ENCODE results near the gene UQCRH. TPM values are rescaled to one million over a fixed set of nuclear protein-coding genes. Genes with fewer than 3 reads are reported as not detected.
"Not testable (repeated sequence)": the region's sequence is repeated elsewhere in the genome, so short reads cannot be mapped to it uniquely, and the experiment has no call there.

The UQCRH gene
- total RNA-seq, 1 donor from 2014 or later: 353 TPM

DNA sequence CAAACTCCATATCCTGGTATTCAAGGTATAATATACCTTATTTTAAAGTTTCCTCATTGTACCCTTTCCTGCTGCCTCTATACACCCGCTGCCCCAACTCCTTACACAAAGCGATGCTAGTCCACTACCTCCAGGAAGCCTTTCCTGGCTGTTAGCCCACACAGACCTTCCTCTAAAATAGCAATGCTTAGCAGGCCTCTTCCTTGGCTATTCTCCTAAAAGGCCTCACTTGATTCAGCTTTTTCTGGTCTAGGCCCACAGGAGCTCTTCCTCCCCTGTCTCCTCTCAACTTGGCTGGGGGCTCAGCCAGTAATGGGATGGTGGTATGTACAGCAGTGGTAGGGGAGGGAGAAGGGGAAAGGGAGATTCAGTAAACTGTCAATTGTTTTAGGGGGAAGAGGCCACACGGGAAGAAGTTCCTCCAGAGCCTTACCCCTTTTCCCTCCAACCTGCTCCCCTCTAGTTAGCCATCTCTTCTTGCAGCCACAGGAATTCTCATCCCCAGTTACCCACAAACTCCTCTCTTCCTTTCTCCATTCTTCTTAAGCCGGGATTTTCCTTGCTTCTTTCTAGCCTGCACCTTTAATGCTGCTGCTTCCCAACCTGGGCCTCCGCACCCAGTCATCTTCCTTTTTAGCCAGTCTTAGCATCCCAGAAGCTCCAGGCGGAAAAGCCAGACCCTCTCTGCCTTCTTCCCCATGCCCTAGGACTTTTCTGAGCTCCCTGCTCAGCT lies 2.7 kb upstream of the UQCRH start:
- peak; percentile 19 for DNase-seq

DNA sequence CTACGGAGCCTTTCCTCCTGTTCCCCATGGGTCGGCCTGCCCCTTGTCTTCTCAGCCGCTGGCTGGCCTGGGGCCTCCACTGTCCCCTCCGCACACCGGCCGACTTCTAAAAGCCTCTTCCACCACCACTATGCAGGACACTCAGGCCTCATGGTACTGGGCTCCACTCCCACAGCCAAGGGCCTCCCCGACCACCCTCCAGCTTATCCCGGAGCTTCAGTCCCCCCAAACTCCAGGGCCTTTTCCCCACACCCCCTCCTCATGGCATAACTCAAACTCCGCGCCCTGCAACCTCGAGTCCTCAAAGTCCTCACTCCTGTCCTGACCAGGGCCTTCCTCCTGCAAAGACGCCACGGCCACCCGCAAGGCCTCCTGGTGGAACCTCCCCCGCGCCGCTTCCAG lies 2.1 kb upstream of the UQCRH start:
- DNase-seq: no peak

DNA sequence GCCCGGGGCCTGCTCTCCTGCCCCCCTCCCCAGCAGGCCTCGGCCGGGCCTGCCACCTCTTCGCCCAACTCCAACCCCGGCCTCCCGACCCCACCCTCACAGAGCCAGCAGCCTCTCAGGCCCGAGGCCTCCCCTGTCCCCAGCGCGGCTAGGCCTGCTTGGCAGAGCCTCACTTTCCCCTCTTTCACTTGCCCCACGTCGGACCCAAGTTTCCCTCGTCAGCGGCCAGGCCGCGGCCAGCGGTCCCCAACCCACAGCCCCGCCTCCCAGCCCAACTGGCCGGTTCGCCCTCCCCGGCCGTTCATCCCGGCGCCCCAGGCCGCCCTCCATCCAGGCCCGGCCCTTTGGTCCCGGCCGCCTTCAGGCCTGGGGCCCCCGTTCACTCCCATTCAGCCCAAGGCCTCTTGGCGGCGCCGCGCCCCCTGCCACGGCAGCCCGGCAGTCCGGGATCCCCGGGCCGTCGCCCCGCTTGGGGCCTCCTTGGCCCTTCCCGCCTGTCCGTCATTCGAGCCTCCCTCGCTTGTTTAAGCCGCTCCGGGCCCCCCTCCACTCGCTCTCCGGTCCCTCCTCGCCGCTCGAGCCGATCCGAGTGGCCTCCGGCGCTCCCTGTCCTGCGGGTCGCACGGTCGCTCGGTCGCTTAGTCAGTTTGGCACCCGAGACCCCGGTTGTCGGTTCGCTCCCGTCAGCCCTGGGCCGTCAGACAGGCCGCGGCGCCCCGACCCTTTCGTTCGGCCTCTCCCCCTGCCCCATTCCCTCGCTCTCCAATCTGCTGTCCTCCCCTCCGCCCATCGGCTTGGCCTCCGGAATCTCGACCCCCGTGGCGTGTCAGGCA lies 1.5 kb upstream of the UQCRH start:
- no peak for DNase-seq

DNA sequence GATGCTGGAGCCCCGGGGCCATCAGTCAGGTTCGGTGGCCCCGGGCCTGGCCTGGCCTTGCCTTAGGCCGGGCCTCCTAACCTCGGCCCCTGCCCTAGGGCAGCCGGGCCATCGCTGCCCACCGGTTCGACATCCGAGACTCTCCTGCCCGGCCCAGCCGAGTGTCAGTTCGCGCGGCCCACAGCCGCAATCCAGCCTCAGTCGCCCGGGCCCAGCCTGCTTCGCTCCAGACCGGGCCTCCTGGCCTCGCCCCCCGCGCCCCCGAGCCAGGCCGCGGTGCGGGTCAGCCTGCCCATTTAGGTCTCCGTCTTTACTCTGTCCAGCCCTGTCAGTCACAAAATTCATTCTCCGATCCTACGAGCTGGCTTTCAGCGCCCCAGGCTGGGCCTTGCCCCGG lies 859 bp upstream of the UQCRH start:
- no peak for DNase-seq

DNA sequence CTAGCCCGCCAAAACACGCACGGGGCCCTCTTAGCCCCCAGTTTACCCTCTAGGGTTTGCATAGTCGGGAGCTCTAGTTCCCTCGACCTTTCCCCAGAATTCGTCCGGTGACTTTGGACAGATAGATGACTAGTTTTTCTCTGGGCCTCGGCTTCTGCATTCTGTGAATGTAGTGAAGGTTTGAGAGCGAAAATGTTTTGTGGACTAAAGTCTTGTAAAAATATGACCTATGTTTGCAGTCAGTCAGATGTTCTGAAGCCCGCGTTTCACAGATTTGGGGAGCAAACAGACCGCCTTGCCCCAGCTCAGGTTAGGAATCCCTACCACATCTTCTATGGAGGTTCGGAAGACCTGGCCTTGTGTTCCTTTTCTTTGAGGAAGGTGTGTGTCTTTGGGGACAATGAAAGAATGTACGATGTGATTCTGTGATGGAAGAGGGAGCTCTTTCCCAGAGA lies 401 bp downstream of the UQCRH start:
- DNase-seq: no peak

DNA sequence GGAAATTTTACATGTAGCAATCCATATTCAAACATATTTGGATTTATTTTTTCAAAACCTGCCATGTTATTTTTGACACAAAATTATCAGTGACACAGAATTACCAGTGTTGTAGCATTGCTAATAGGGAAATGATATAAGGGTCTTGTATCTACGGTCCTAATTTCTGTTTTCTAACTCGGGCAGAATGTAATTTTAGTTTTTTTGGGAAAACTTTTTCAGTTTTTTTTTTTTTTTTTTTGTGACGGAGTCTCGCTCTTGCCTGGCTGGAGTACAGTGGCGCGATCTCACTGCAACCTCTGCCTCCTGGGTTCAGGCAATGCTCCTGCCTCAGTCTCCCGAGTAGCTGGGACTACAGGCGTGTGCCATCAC lies 2.6 kb downstream of the UQCRH start:
- DNase-seq: no peak

DNA sequence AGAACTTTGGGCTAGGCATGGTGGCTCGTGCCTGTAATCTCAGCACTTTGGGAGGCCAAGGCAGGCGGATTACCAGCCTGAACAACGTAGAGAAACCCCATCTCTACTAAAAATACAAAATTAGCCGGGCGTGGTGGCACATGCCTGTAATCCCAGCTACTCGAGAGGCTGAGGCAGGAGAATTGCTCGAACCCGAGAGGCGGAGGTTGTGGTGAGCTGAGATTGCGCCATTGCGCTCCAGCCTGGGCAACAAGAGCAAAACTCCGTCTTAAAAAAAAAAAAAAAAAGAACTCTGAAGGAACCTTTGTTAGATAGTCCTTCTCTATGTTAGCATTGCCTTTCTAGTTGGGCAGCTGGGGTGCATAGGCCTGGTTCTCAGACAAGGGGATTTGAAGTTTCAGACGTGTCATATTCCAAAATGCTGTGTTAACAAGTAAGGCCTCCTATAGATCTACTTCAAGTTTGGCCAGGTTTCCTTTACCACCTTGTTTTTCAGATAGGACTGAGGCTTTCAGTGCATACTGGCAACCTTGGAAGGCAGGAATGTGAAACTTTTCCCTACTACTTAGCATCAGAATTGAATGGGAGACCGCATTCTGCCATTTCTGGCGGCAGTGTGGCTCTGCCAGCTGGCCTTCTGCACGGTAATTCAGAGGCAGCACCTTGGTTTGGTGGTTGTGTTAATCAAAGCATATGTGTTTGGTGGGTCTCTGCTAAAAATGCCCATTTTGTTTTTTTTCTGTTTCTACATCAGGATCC lies 6.1 kb downstream of the UQCRH start:
- DNase-seq: no peak

DNA sequence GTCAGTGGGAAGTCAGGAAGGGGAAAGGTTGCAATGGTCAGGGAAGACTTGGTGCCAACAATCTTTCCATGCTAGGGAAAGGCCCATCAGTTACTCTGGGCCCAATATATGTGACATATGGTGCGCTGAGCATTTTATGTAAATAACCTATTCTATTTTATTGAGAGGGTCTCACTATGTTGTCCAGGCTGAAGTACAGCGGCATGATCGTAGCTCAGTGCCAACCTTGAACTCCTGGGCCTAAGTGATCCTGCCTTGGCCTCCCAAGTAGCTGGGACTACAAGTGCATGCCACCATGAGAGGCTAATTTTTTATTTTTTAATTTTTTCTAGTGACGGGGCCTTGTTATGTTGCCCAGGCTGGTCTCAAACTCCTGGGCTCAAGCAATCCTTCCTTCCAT lies 6.8 kb downstream of the UQCRH start:
- DNase-seq: no peak

DNA sequence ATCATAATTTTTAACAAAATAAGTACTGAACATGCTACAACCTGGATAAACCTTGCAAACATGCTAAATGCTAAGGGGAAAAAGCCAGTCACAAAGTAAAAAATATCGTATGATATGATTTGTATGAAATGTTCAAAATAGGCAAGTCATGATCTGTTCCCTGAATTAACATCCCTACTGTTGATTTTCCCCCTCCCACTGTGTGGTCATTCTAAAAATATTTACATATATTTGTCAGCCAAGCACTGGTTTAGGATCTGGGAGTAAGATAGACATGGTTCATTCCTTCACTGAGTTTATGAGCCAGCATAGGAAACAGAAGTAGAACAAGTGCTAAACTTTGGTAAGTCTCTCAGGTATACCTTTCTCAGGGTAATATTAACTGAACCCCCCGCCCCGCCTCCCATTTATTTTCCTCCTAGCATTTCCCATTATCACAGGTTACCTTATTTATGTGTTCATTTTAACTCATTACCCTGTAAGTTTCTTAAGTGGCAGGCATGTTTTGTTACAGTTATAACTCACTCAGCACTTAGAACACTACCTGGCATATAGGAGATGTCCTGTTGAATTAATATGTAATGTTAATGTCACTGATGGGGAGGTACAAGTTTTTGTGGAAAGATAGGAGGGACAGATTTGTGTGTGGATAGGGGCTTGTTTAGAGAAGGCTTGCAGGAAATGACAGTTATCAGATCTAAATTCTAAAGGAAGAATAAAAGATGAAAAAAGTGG lies 12.3 kb downstream of the UQCRH start:
- no peak for DNase-seq

DNA sequence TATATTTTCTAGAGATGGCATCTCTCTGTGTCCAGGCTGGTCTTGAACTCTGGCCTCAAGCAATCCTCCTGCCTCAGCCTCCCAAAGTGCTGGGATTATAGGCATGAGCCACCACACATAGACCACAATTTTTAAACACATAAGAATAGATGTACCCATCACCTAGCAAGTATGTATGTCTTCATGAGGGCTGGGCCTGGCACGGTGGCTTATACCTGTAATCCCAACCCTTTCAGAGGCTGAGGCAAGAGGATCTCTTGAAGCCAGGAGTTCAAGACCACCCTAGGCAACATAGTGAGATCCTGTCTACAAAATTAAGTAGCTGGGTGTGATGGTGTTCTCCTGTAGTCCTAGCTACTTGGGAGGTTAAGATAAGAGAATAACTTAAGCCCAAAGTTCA lies 13.8 kb downstream of the UQCRH start:
- DNase-seq: no peak

DNA sequence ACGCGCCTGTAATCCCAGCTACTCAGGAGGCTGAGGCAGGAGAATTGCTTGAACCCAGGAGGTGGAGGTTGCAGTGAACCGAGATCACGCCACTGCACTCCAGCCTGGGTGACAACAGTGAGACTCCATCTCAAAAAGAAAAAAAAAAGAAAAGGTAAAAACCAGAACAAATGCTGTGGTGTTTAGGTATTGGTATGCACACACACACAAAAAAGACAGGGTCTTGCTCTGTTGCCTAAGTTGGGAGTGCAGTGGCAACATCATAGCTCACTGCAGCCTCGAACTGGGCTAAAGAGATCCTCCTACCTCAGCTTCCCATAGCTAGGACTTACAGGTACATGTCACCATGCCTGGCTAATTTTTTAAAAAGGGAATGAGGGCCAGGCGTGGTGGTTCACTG lies 15.8 kb downstream of the UQCRH start:
- not testable (repeated sequence) for DNase-seq

DNA sequence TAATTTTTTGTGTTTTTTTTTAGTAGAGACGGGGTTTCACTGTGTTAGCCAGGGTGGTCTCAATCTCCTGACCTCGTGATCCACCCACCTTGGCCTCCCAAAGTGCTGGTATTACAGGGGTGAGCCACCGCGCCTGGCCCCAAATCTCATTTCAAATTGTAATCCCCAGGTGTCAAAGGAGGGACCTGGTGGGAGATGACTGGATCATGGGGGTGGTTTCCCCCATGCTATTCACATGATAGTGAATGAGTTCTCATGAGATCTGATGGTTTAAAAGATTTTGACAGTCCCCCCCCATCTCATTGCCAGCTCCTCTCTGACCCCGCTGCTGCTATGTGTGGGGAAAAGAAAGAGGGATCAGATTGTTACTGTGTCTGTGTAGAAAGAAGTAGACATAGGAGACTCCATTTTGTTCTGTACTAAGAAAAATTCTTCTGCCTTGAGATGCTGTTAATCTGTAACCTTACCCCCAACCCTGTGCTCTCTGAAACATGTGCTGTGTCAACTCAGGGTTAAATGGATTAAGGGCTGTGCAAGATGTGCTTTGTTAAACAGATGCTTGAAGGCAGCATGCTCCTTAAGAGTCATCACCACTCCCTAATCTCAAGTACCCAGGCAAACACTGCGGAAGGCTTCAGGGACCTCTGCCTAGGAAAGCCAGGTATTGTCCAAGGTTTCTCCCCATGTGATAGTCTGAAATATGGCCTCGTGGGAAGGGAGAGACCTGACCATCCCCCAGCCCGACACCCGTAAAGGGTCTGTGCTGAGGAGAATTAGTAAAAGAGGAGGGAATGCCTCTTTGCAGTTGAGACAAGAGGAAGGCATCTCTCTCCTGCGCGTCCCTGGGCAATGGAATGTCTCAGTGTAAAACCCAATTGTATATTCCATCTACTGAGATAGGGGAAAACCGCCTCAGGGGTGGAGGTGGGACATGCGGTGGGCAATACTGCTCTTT lies 16.7 kb downstream of the UQCRH start:
- not testable (repeated sequence) for DNase-seq

DNA sequence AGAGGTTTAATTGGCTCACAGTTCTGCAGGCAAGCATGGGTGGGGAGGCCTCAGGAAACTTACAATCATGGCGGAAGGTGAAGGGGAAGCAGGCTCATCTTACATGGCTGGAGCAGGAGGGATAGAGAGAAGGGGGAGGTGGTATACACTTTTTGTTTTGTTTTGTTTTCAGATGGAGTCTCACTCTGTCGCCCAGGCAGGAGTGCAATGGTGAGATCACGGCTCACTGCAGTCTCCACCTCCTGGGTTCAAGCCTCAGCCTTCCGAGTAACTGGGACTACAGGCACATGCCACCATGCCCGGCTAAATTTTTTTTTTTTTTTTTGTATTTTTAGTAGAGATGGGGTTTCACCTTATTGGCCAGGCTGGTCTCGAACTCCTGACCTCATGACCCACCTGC lies 18.7 kb downstream of the UQCRH start:
- not testable (repeated sequence) for DNase-seq

DNA sequence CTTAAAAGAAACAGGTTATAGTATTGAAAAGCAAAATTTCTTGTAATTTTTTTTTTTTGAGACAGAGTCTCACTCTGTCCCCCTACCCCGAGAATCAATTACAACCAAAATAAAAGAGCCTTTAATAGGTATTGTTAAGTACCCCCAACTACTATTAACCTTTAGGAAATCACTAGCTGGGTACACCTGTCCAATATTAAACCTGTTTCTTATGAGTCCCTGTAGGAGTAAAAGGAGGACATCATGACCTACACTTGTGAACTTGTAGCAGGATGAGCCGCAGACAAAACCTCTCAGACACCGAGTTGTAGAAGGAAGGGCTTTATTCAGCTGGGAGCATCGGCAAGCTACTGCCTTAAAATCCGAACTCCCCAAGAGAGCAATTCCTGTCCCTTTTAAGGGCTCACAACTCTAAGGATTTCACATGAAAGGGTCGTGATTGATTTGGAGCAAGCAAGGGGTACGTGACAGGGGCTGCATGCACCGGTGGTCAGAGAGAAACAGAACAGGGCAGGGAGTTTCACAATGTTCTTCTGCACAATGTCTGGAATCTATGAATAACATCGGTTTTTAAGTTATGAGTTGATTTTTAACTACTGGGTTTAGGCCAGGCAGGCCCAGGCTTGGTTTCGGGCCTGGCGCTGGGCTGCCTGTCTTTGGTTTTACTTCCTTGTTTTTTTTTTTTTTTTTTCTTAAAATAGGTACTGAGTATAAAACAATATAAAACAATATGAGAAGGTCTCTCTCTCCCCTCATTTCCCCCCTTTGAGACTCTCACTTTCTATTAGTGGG lies 22.0 kb downstream of the UQCRH start:
- not testable (repeated sequence) for DNase-seq

DNA sequence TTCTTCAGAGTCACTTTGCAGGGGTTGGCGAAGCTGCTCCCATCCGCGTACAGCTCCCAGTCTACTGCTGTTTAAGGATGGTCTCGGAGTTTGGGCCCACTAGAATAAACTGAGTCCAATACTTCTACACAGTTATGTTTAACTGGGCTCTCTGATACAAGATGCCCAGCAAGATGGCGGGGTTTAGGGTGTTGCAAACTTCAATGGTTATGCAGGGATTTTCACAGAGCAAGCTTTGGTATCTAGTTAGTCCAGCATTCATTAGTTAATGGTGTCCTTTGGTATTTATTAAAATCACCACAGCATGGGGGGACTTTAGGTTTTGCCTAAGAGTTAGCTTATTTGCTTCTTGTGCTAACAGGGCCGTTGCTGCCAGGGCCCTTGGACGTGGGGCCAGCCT lies 24.7 kb downstream of the UQCRH start:
- not testable (repeated sequence) for DNase-seq

DNA sequence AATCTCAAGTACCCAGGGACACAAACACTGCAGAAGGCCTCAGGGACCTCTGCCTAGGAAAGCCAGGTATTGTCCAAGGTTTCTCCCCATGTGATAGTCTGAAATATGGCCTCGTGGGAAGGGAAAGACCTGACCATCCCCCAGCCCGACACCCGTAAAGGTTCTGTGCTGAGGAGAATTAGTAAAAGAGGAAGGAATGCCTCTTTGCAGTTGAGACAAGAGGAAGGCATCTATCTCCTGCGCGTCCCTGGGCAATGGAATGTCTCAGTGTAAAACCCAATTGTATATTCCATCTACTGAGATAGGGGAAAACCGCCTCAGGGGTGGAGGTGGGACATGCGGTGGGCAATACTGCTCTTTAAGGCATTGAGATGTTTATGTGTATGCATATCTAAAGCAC lies 26.3 kb downstream of the UQCRH start:
- not testable (repeated sequence) for DNase-seq

DNA sequence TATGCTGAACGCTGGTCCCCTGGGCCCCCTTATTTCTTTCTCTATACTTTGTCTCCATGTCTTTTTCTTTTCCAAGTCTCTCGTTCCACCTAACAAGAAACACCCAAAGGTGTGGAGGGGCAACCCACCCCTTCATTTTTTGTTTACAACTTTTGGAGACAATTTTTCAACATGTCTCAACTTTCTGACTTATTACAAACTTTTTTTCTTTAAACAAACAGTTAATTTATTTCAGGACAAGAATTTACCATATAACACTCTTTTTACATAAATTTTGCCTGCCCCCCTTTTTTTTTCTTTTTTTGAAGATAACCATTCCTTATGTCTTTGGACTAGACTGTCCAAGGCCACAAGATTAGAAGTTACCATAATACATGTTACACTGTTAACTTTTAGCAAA lies 26.9 kb downstream of the UQCRH start:
- not testable (repeated sequence) for DNase-seq

DNA sequence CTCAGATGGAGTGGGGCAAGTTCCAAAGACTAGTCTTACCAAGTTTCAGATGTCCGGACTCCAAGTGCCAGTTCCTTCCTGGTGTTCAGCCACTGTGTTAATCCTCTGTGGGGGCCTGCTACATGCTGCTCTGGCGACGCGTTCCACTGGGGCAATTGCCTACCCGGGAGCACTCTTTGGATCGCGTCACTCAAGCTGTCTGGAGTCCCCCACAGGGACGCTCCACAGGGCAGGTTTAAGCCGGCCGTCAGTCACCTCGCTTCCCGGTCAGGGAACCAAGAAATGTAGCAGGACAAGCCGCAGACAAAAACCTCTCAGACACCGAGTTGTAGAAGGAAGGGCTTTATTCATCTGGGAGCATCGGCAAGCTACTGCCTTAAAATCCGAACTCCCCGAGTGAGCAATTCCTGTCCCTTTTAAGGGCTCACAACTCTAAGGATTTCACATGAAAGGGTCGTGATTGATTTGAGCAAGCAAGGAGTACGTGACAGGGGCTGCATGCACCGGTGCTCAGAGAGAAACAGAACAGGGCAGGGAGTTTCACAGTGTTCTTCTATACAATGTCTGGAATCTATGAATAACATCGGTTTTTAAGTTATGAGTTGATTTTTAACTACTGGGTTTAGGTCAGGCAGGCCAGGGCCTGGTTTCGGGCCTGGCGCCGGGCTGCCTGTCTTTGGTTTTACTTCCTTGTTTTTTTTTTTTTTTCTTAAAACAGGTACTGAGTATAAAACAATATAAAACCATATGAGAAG lies 28.5 kb downstream of the UQCRH start:
- DNase-seq: not testable (repeated sequence)

DNA sequence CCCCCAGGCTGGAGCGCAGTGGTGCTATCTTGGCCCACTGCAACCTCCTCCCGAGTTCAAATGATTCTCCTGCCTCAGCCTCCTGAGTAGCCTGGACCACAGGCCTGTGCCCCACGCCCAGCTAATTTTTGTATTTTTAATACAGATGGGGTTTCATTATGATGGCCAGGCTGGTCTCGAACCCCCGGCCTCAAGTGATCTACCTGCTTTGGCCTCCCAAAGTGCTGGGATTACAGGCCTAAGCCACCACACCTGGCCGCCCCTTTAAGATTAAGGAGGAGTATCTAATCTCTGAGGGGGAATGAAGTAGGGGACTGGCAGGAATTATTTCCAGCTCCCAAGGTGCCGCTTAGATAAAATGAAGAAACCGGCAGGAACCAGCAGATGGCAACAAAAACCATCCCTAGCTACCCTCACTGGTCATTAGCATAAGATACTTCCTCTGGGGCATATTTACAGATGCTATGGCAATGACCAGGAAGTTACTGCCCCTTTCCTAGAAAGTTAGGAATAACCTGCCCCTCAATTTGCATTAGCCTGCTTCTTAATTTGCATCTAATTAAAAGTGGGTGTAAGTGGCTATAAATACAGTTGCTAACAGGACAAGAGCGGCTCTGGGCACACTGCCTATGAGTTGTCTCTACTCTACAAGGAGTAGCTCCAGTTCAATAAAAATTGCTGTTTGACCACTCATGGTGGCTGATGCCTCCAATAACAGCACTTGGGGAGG lies 30.0 kb downstream of the UQCRH start:
- no peak for DNase-seq
